Cardiac fibroblast (primary cell): Measurements from ENCODE around the gene MLYCD.
A peak's percentile ranks its signal among the peaks of the same experiment; 100 is the strongest.

ENCODE experiments used
- DNase-seq, 2 donors: peaks; one replicate each; pipeline versions ENCODE4 v3.0.0 to v3.0.0-alpha.2; 2010; ENCODE audit warnings: low read depth in 2 of 2
- H3K4me3 ChIP-seq, 2 donors: replicated peaks in 1 of 2; 1 replicate in 1 of 2; 2 replicates in 1 of 2; pipeline ENCODE4 v1.5.1; 2011; ENCODE audit warnings: low read depth in 2 of 2, low read length in 2 of 2, mild to moderate bottlenecking in 2 of 2, moderate library complexity in 1 of 2
- TF ChIP-seq, protein P1 (sequence below): IDR thresholded peaks from one replicate; pipeline ENCODE4 v1.5.1; 2011; ENCODE audit warnings: low read depth, mild to moderate bottlenecking, low read length, inconsistent platforms

Gene MLYCD

DNA sequence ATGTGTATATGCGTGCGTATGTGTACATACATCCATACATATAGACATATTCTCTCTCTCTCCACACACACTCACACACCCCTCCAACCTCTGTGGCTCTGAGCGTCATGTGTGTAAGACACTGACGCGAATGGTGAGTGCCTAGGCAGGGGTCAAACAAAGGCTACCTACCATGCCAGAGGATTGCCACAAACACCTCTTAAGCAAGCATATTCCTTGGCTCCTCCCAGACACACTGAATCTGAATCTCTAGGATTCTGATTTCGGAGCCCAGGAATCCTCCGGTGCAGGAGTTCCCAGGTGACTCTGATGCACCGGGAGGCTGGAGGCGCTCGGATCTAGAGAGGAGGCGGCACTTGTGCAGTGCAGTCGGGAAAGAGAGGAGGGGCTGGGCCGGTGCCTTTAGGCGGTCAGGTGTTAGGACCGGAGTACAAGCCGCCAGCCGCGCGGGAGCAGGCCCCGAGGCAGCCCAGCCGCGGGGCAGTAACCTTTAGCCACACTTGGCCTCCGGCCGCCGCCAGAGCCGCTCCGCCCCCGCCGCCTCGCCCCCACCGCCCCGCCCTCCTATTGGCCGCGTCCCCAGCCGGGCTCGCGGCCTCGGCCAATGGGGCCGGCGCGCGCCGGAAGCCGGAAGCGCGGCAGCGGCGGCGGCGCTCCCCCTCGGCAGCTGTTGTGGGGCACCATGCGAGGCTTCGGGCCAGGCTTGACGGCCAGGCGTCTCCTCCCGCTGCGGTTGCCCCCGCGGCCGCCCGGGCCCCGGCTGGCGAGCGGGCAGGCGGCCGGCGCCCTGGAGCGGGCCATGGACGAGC is at the start of gene MLYCD:
Gene MLYCD, plus strand, starts transcription at position 653 of the 809 bp plus-strand sequence. Its CDS starts 30 bp downstream, at position 683.
- TF ChIP-seq, protein P1, sequence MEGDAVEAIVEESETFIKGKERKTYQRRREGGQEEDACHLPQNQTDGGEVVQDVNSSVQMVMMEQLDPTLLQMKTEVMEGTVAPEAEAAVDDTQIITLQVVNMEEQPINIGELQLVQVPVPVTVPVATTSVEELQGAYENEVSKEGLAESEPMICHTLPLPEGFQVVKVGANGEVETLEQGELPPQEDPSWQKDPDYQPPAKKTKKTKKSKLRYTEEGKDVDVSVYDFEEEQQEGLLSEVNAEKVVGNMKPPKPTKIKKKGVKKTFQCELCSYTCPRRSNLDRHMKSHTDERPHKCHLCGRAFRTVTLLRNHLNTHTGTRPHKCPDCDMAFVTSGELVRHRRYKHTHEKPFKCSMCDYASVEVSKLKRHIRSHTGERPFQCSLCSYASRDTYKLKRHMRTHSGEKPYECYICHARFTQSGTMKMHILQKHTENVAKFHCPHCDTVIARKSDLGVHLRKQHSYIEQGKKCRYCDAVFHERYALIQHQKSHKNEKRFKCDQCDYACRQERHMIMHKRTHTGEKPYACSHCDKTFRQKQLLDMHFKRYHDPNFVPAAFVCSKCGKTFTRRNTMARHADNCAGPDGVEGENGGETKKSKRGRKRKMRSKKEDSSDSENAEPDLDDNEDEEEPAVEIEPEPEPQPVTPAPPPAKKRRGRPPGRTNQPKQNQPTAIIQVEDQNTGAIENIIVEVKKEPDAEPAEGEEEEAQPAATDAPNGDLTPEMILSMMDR = no peak
- peak; percentile 59 to 82 for DNase-seq
- H3K4me3 ChIP-seq = peak within 1 kb of the TSS; percentile 58 to 63

DNA sequence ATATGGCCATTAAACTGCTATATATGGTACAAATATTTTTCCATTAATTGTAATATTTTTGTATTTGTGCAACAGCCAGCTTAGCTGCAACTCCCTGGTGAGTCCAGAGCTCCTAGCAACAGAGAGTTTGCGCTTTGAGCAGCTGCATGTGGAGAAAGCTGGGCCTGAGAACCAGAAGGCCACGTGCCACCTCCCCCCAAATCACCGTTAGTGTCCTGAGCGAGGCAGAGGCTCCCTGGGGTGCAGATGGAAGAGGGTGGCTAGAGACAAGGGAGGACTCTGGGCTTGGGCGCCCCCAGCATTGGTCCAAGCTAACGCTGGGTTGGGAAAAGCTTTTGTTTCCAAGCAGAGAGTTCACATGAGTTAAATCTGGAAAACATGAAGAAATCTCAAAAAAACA is 49.5 kb upstream of the MLYCD start:
- TF ChIP-seq, protein P1 = no peak
- DNase-seq = no peak
- H3K4me3 ChIP-seq = no peak overlapping the region

DNA sequence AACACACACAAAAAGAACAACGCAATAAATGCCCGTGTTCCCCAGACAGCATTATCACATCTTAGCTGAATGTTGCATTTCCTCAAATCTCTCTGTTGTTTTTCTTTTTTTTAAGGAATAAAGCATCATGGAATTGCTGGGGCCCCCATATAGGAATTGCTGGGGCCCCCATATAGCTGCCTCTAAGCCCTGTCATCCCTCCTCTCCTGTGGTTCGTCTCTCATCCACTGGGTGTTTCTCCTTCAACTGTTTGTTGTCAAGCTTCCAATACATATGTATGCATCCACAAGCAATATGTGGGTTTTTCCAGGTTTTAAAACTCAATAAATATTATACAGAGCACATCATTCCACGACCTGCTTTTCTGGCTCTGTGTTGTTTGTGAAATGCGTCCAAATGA is 48.0 kb upstream of the MLYCD start:
- no peak for DNase-seq
- no peak overlapping the region for H3K4me3 ChIP-seq
- TF ChIP-seq, protein P1 = no peak

DNA sequence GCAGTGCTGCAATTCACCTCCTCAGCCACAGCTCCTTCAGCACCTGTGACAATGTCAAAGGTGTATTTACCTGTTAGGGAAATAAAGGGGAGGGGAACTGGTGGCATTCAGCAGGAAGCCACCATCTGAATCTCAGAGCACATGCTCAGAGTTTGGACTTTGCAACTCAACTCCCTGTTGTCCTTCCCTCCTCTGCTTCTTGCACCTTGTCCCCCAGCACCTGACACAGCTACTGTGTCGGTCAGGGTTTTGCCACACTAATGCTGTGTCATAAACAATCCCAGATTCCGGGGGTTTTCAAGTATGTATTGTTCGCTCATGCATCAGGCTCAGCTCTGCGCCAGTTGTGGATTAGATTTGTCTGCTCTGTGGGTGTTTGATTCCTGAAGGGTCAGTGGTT is 47.4 kb upstream of the MLYCD start:
- TF ChIP-seq, protein P1 = no peak
- DNase-seq = no peak
- H3K4me3 ChIP-seq = no peak overlapping the region

DNA sequence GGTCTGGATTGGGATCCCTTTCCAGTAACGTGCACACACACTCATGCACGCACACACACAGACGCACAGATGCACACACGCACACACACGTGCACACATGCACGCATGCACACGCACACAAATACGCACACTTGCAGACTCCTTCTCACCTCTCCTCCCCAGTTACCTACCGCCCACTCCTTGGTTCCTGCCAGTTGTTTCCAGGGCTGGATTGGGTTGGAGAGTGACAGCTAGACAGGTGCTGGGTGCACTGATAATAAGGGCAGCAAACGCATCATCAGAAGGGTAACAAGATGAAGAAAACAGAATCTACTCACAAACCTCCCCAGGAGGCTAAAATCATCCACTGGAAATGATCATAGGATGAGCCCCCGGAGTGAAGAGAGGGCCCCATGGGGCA is 46.1 kb upstream of the MLYCD start:
- H3K4me3 ChIP-seq = no peak overlapping the region
- TF ChIP-seq, protein P1 = no peak
- DNase-seq = no peak

DNA sequence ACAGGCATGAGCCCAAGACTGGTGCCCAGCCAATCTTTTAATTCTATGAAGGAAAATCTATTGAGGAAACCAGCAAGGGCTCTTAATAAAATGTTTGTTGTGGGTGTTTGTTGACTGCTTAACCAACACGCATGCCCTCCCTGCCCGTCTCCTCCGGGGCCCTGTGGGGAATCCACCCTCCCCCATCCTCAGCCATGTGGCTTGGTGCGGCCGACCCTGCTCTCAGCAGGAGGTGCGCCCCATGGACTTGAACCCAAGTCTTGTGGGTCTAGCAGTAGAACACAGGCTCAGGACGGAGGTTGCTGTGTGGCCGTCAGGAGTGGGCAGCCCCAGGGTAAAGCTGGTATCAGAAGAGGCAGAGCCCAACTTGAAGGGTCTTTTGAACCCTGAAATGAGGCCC is 45.1 kb upstream of the MLYCD start:
- TF ChIP-seq, protein P1 = no peak
- no peak overlapping the region for H3K4me3 ChIP-seq

More for the DNA sequence above, 45.1 kb upstream of the MLYCD start:
- no peak for DNase-seq
